PC-3 (cell line): ENCODE data around the gene WDR93. TPM values are rescaled to one million over a fixed set of nuclear protein-coding genes. Genes with fewer than 3 reads are reported as not detected.
A peak's percentile ranks its signal among the peaks of the same experiment; 100 is the strongest.

Experiments
- ATAC-seq: fragments of 200-7000 bp; cut with Tn5 transposase; 2 replicates; pipeline ENCODE4 v1.9.1; 2020; ENCODE audit warnings: mild to moderate bottlenecking, moderate library complexity
- BruUV-seq: library from RNA; stranded (reverse); fragments of 400-500 nt; replicated peaks from 2 replicates; lab custom pipeline; 2021; lab: Mats Ljungman, UMichigan
- CTCF ChIA-PET: fragments of 300-600 bp; sonication (Branson Sonifier 250); formaldehyde crosslinking; loops from one replicate; lab custom pipeline; 2022; ENCODE audit warnings: antibody characterized with exemption; lab: Charles Lee
- POLR2A ChIA-PET: fragments of 300-600 bp; sonication (Branson Sonifier 250); formaldehyde crosslinking; loops from one replicate; lab custom pipeline; 2022; ENCODE audit warnings: antibody characterized with exemption; ENCODE audit not compliant: unreplicated experiment; lab: Charles Lee
- DNase-seq: peaks from one replicate; pipeline ENCODE4 v3.0.0-alpha.2; 2015
- H2AFZ ChIP-seq: fragments of 300-600 bp; sonication (generic); 2 replicates; pipeline ENCODE4 v1.6.0; 2016; ENCODE audit warnings: antibody characterized with exemption, low read length
- H3F3A ChIP-seq: fragments of 300-600 bp; sonication (generic); one replicate; pipeline ENCODE4 v1.6.0; 2017; ENCODE audit warnings: antibody characterized with exemption, low read length, control low read depth, mild to moderate bottlenecking; ENCODE audit not compliant: unreplicated experiment
- H3K27ac ChIP-seq: fragments of 300-600 bp; sonication (generic); 2 replicates; pipeline ENCODE4 v1.5.1; 2016; ENCODE audit warnings: mild to moderate bottlenecking, low read length
- H3K27me3 ChIP-seq: fragments of 300-600 bp; sonication (generic); 2 replicates; pipeline ENCODE4 v1.6.1; 2016; ENCODE audit warnings: low read length, mixed read lengths
- H3K36me3 ChIP-seq: fragments of 300-600 bp; sonication (generic); 2 replicates; pipeline ENCODE4 v1.6.1; 2016; ENCODE audit warnings: low read depth, mixed run types, low read length, mixed read lengths
- H3K4me1 ChIP-seq: fragments of 300-600 bp; sonication (generic); 2 replicates; pipeline ENCODE4 v1.5.1; 2016; ENCODE audit warnings: low read length; ENCODE audit not compliant: insufficient read depth
- H3K4me2 ChIP-seq: fragments of 300-600 bp; sonication (generic); 2 replicates; pipeline ENCODE4 v1.6.0; 2016; ENCODE audit warnings: low read length
- H3K4me3 ChIP-seq: fragments of 300-600 bp; sonication (generic); 2 replicates; pipeline ENCODE4 v1.5.1; 2016; ENCODE audit warnings: mild to moderate bottlenecking, low read length, mixed read lengths
- H3K79me2 ChIP-seq: fragments of 300-600 bp; sonication (generic); 2 replicates; pipeline ENCODE4 v1.6.1; 2017; ENCODE audit warnings: low read length, mixed read lengths
- H3K9ac ChIP-seq: fragments of 300-600 bp; sonication (generic); 2 replicates; pipeline ENCODE4 v1.6.0; 2016; ENCODE audit warnings: mild to moderate bottlenecking, low read length
- H3K9me2 ChIP-seq: fragments of 300-600 bp; sonication (generic); replicated peaks from 2 replicates; pipeline ENCODE4 v1.6.1; 2016; ENCODE audit warnings: mixed run types, low read length, mixed read lengths
- H3K9me3 ChIP-seq: fragments of 300-600 bp; sonication (generic); 2 replicates; pipeline ENCODE4 v1.6.1; 2016; ENCODE audit warnings: low read length, mixed read lengths
- H4K20me1 ChIP-seq: fragments of 300-600 bp; sonication (generic); 2 replicates; pipeline ENCODE4 v1.6.1; 2016; ENCODE audit warnings: low read length, mixed read lengths
- EZH2 ChIP-seq: fragments of 300-600 bp; sonication (generic); IDR thresholded peaks from one replicate; pipeline ENCODE4 v1.6.1; 2017; ENCODE audit warnings: antibody characterized with exemption, mild to moderate bottlenecking, low read length; ENCODE audit not compliant: unreplicated experiment
- EZH2phosphoT487 ChIP-seq: fragments of 300-600 bp; sonication (generic); IDR thresholded peaks from 2 replicates; pipeline ENCODE4 v1.6.1; 2018; ENCODE audit warnings: mild to moderate bottlenecking, antibody characterized with exemption, low read length, borderline replicate concordance
- intact Hi-C: fragments of 100-400 bp; cut with micrococcal nuclease; formaldehyde crosslinking; loops from 2 replicates; pipeline ENCODE4 v1.9.0; 2023
- total RNA-seq: library from RNA; depleted of rRNA; stranded (reverse); fragments of >200 nt; gene quantifications from 2 replicates; pipeline ENCODE4 v1.2.3, GENCODE V29; 2014
- TF ChIP-seq, protein P1 (sequence below): fragments of 300-600 bp; sonication (generic); conservative IDR thresholded peaks from 2 replicates; pipeline ENCODE4 v1.5.1; 2017; ENCODE audit warnings: antibody characterized with exemption, low read depth, mild to moderate bottlenecking, low read length

Gene WDR93
- total RNA-seq, 1 experiment from 2014 or later, result 0.22 TPM

DNA sequence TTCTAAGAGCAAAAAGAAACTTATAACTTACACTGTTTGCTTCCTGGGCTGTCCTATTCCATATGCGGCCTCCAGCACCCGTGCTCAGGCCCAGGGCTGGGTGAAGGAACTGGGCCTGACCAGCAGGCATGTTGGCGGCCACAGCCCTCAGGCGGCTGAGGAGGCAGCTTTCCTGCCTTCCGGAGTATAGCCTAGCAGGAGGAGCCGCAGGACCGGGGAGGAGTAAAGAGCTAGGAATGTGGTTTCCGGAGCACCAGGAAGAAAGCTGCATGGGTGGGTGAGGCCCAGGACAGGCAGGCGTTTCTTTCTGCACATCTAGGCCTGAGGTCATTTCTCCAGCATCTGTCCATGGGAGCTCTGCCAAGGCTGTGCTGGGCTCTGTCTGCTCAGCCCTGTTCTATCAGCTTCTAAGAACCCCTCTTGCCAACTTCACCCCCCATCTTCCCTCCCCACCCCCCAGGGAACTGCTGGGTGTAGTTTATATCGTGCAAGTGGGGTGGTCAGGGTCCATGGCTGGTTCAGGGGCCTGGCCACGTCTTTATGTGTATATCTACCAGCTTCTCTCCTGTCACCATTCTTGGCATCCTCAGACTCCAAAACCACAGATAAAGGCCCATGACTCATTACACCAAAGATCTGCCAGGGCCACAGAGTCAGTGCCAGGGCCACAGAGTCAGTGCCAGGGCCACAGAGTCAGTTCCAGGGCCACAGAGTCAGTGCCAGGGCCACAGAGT, 27.6 kb upstream of the WDR93 start:
- BruUV-seq, result no TSS peak

DNA sequence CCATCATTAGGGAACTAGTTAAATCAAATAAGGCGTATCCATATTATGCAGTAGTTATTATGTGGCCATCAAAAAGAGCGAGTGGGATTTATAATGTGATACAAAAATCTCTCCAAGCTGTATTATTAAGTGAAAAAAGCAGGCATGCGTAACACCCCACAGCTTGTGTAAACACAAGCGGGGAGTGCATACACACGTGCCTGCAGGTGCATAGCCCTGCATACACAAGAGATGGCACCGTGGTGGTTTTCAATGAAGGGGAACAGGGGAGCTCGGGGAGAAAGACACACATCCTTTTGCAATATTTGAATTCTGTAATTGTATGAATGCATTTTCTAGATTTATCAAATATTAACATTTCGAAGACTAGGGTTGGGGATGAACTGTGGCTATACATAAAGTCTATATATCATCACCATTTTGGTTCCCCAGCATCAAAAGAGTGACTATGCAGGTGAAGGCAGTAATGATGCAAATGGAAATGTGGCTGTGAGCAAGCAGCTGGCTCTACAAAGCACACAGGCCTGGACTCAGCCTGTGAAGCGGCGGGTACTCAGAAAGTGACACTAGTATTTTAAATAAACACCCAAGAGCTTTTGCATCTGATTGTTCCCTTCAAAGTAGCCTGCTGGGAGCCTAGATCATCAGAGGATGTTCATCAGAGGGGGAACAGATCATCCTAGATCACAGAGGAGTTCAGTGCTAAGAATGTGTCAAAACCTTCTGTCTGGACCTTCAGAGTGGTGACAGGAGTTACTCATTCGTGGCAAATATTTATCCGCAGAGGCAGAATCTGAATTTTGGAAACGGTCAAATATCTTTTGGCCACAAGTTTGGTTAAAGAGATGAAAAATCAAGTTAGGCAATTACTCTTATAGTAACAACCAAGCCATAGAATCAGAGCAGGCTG, 25.9 kb upstream of the WDR93 start:
- no peaks in the 10 kb centered on the region for H3K9me2 ChIP-seq
- H3F3A ChIP-seq, result peaks cover 3% of the 10 kb centered on the region
- no peak for DNase-seq
- peaks cover 33% of the 10 kb centered on the region for H3K4me1 ChIP-seq
- H3K4me2 ChIP-seq, result peak overlapping the region; percentile 85
- H3K9me3 ChIP-seq, result no peaks in the 10 kb centered on the region
- no TSS peak for BruUV-seq
- H3K27ac ChIP-seq, result no peak overlapping the region
- POLR2A ChIA-PET, result no interaction called here
- H2AFZ ChIP-seq, result peak overlapping the region; percentile 76; the same call in 1 of the 2 replicates
- TF ChIP-seq, protein P1, sequence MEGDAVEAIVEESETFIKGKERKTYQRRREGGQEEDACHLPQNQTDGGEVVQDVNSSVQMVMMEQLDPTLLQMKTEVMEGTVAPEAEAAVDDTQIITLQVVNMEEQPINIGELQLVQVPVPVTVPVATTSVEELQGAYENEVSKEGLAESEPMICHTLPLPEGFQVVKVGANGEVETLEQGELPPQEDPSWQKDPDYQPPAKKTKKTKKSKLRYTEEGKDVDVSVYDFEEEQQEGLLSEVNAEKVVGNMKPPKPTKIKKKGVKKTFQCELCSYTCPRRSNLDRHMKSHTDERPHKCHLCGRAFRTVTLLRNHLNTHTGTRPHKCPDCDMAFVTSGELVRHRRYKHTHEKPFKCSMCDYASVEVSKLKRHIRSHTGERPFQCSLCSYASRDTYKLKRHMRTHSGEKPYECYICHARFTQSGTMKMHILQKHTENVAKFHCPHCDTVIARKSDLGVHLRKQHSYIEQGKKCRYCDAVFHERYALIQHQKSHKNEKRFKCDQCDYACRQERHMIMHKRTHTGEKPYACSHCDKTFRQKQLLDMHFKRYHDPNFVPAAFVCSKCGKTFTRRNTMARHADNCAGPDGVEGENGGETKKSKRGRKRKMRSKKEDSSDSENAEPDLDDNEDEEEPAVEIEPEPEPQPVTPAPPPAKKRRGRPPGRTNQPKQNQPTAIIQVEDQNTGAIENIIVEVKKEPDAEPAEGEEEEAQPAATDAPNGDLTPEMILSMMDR, result no peak
- TF ChIP-seq EZH2phosphoT487, result no peak
- no peak overlapping the region for H3K4me3 ChIP-seq
- H4K20me1 ChIP-seq, result no peaks in the 10 kb centered on the region
- H3K27me3 ChIP-seq, result no peaks in the 10 kb centered on the region
- ATAC-seq, result no peak
- intact Hi-C loops, result no loop called here
- H3K79me2 ChIP-seq, result no peaks in the 10 kb centered on the region
- no peaks in the 10 kb centered on the region for H3K36me3 ChIP-seq
- CTCF ChIA-PET, result no interaction called here
- H3K9ac ChIP-seq, result no peak overlapping the region; the same call in 1 of the 2 replicates

More for the DNA sequence above, 27.6 kb upstream of the WDR93 start:
- Histone ChIP-seq H3K9me3 (no peaks in the 10 kb centered on the region), H3K9ac (peak overlapping the region; percentile 72), H3K27ac (peak overlapping the region; percentile 94), H4K20me1 (no peaks in the 10 kb centered on the region), H3F3A (peaks cover 3% of the 10 kb centered on the region), H3K36me3 (no peaks in the 10 kb centered on the region), H3K4me2 (peak overlapping the region; percentile 81), H3K9me2 (no peaks in the 10 kb centered on the region), H3K4me3 (peak overlapping the region; percentile 44), H2AFZ (peak overlapping the region; percentile 66), H3K4me1 (peaks cover 33% of the 10 kb centered on the region), H3K27me3 (no peaks in the 10 kb centered on the region), H3K79me2 (no peaks in the 10 kb centered on the region)
- ChIA-PET POLR2A (interaction anchor here (0.8 to 1.1 kb wide), 2 partner anchors 30 to 88 kb away, joined by 6 to 8 read pairs; partner anchors contain the start of gene TICRR), CTCF (interaction anchor here (1.3 kb wide), 1 partner anchor 225 kb away, joined by 3 read pairs; no protein-coding TSS in a partner anchor)
- peak; percentile 93 for DNase-seq
- no peak for TF ChIP-seq EZH2
- TF ChIP-seq EZH2phosphoT487, result no peak
- TF ChIP-seq, protein P1, result no peak
- intact Hi-C loops, result loop anchor here (1.0 to 2.0 kb wide), 2 partner anchors 17 to 26 kb away; no protein-coding TSS in a partner anchor
- peak; percentile 91 for ATAC-seq
